ENCODE data around the gene CD28.

The CD28 gene

DNA sequence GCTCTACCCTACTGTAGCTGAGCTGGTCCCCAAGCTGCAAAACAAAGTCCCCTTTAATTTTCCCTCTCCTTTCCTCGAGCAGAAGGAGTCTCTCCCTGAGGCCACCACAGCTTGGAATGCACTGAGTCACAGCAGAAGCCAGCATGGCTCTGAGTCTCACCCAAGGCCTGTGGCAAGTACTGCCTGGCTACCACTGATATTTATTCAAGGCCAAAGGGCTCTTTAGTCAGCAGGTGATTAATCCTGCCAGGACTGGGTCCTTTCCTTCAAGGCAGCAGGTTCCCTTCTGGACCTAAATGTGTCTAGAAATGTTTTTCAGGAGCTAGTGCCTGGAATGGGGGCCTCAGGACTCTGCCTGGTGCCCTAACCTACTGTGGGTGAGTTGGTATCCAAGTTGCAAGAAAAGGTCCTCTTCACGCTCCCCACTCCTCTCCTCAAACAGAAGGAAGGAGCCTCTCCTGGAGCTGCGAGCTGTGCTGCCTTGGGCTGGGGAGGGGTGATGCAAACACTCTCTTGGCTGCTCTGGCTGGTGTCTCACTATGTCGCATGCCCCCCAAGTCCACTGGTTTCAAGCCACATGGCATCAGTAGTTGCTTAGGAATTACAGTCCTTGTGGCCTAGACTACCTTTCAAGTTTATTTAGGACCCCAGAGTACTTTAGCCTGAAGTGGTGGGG lies 53.4 kb downstream of the CD28 start:
- DNase-seq (ENCODE audit: extremely low read depth, low read depth) = no peak
- TF ChIP-seq, protein P1, sequence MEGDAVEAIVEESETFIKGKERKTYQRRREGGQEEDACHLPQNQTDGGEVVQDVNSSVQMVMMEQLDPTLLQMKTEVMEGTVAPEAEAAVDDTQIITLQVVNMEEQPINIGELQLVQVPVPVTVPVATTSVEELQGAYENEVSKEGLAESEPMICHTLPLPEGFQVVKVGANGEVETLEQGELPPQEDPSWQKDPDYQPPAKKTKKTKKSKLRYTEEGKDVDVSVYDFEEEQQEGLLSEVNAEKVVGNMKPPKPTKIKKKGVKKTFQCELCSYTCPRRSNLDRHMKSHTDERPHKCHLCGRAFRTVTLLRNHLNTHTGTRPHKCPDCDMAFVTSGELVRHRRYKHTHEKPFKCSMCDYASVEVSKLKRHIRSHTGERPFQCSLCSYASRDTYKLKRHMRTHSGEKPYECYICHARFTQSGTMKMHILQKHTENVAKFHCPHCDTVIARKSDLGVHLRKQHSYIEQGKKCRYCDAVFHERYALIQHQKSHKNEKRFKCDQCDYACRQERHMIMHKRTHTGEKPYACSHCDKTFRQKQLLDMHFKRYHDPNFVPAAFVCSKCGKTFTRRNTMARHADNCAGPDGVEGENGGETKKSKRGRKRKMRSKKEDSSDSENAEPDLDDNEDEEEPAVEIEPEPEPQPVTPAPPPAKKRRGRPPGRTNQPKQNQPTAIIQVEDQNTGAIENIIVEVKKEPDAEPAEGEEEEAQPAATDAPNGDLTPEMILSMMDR (IDR thresholded peaks at IDR 0.05; ENCODE audit: low read depth, low read length) = no peak

DNA sequence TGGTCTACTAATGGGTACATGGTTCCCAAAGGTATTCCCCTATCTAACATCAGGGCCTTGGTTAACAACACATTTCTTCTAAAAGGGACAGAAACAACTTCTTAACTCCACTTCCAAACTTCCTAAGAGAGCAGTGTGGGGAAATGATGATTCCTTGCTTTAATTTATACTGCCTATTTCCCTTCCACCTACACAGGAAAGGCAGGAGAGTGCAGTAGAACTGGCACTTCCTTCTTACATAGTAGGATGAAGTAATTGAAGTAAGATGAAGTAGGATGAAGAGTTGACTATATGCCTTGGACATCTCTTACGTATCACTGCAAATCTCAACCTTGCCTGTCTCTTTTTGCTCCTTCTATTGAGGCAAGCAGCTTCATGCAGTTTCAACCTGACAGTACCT lies 54.7 kb downstream of the CD28 start:
- TF ChIP-seq, protein P1 (IDR thresholded peaks at IDR 0.05; ENCODE audit: low read depth, low read length) = no peak
- no peak for DNase-seq (ENCODE audit: extremely low read depth, low read depth)

DNA sequence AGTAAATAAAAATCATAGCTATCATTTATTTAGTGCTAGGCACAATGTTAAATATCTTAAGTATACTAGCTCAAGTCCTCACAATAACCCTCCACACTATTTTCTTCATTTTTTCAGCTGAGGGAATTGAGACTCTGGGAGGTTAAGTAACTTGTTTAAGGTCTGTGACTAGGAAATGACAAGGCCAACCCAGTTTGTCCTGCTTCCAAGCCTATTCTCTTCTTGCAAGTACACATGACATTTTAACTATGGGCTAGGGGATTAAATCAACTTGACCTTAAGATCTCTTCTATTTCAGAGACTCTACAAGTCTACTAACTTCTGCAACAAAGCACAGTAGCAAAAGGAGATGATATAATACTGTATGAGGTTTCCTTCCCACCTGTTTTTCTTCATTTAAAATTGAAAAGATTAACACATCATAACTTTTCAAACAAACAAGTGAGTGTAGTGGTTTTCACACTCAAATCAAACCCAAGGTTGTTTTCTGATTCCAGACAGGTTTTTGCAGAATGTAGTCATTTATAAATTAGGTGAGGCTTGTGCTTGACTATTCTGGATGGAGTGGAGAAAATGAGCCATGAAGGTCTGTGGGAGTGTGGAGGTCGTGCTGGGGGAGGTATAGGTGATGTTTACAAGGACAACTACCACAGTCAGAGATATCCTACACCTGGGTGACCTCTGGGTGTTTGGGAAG lies 57.0 kb downstream of the CD28 start:
- TF ChIP-seq, protein P1 (IDR thresholded peaks at IDR 0.05; ENCODE audit: low read depth, low read length) = no peak
- DNase-seq (ENCODE audit: extremely low read depth, low read depth) = no peak

DNA sequence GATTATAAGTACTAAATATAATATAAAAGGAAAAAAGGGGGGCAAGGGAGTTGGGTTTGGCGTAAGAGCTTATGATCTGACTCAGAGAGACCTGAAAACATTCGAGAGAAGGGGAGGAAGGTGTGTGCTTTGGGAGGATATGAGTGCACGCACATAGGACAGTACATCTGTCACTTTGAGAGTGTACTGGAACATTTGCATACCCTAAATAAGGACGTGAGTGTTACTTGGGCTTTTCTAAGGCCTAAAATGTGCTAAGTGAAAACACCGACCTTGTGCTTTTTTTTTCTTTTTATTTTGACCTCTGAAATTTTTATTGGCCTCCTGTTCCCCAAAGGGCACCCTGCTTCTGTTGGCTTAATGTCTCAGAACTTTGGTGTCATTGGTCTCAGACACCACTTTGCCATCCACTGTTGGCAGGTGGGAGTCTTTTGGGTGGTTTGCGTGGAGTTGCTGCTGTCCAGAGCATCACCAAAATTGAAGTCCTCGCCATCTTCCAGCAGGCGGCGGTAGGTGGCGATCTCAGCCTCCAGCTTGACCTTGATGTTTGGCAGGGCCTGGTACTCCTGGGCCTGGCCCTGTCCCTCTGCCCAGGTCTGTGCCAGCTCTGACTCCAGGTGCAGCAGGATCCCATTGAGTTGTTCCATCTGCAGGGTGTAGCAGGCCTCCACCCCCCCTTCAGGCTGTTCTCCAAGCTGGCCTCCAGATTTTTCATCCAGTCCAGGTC lies 57.7 kb downstream of the CD28 start:
- TF ChIP-seq, protein P1 (IDR thresholded peaks at IDR 0.05; ENCODE audit: low read depth, low read length) = no peak
- DNase-seq (ENCODE audit: extremely low read depth, low read depth) = no peak

DNA sequence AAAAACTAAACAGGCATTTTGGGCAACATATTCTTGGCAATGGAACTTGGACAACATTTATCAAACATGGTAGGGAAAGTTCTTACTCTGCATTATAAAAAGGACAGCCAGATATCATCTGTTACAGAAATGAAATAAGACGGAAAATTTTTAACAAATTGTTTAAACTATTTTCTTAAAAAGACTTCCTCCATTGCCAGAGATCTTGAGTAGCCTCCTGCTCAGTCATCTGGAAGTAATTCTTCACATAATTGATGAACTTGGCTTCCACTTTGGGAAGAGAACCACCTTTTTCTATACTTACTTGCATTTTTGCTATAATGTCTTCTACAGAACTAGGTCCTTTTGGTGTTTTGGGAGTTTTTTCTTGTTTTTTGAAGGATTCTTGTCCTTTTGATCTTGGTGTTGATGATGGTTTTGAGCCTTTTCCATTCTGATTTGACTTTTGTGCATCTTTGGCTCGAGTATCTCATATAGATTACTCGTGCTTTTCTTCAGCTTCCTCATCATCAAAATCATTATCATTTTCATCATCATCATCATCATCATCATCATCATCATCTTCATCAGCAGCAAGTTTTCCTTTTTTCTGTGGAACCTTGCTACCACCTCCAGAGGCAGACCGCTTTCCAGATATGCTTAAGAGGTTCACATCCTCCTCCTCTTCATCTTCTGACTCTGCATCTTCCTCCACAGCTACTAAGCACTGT lies 66.2 kb downstream of the CD28 start:
- TF ChIP-seq, protein P1 (IDR thresholded peaks at IDR 0.05; ENCODE audit: low read depth, low read length) = no peak

DNA sequence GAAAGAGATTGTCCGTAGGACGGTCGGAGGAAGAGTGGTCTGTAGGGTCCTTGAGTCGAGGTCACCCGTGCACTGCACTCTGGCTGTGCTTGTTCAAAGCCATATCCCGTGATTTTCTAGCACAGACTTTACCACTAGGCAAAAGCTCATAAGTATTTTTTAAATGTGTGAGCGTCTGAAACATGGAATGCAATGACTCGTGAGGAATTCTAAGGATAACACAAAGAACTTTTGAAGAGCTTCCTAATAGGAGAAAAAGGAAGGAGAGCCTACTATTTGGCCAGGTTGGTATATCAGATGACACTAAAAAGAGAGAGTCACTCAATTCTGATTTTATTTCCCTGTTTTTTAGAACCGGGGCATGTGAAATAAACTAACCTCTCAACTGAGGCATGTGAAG lies 68.3 kb downstream of the CD28 start:
- TF ChIP-seq, protein P1 (IDR thresholded peaks at IDR 0.05; ENCODE audit: low read depth, low read length) = no peak

More for the DNA sequence above, 66.2 kb downstream of the CD28 start:
- DNase-seq (ENCODE audit: extremely low read depth, low read depth) = no peak

More for the DNA sequence above, 68.3 kb downstream of the CD28 start:
- no peak for DNase-seq (ENCODE audit: extremely low read depth, low read depth)
